Activated T-helper 1 cell treated with anti-CD3 and anti-CD28 coated beads, Interleukin-12 subunit alpha, Interleukin-12 subunit beta, Interleukin-2, Interleukin-4 antibody, amounts not matched to agents 30 ng/mL and 10 ng/mL and 1 ng/mL, durations not matched to agents 14 hours and 24 hours and 36 hours (primary cell): ENCODE data around the gene MYH3. TPM values are rescaled to one million over a fixed set of nuclear protein-coding genes. Genes with fewer than 3 reads are reported as not detected.
"Not testable (repeated sequence)": the region's sequence is repeated elsewhere in the genome, so short reads cannot be mapped to it uniquely, and the experiment has no call there.

Experiments used
- DNase-seq: peaks from one replicate; pipeline ENCODE4 v3.0.0; 2021; ENCODE audit warnings: low spot score
- H3K27ac Mint-ChIP-seq: one replicate; pipeline ENCODE4 v1.8.0; 2021; ENCODE audit warnings: mild to moderate bottlenecking, mixed read lengths
- H3K27me3 Mint-ChIP-seq: one replicate; pipeline ENCODE4 v1.8.0; 2022; ENCODE audit warnings: mild to moderate bottlenecking, moderate library complexity, mixed read lengths; ENCODE audit not compliant: insufficient read depth
- H3K36me3 Mint-ChIP-seq: one replicate; pipeline ENCODE4 v1.8.0; 2021; ENCODE audit warnings: low read depth, mixed read lengths
- H3K4me1 Mint-ChIP-seq: one replicate; pipeline ENCODE4 v1.8.0; 2021; ENCODE audit warnings: low read depth, mixed read lengths
- H3K4me3 Mint-ChIP-seq: one replicate; pipeline ENCODE4 v1.8.0; 2021; ENCODE audit warnings: mild to moderate bottlenecking, moderate library complexity, mixed read lengths
- H3K9me3 Mint-ChIP-seq: one replicate; pipeline ENCODE4 v1.8.0; 2021; ENCODE audit warnings: mixed read lengths
- intact Hi-C: fragments of 100-400 bp; cut with micrococcal nuclease; formaldehyde crosslinking; loops from one replicate; pipeline ENCODE4 v1.15.1; 2024
- total RNA-seq: library from RNA; stranded (reverse); gene quantifications from 2 replicates; pipeline ENCODE4 v1.2.3, GENCODE V29; 2022

Gene MYH3
- 6.5 and 7.3 TPM in 2 replicates for total RNA-seq

DNA sequence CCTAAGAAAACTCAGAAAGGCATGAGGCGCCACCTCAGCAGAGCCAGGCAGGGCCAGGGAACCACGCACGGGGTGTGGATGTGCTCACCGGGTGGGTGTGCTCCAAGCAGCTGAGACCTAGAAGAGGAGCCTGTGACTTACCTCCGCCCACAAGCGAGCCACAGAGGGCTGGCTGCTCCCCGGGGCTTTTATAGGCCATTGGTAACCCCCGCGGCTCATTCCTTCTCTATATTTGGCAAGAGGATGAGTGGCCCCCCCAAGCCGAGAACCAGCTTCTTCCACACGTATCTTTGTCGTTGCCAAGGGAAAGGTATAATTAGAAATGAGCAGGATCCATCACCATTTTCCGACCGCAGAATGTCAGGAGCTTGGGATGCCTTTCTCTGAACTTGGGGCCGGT, at the start of gene MYH3:
TSS of gene MYH3 (minus strand) at position 162 of the 400 bp plus-strand sequence. CDS start 2,245 bp downstream, outside the sequence.
- Mint-ChIP-seq H3K27me3 (no peaks in the 10 kb centered on the region), H3K27ac (no peak within 1 kb of the TSS), H3K4me3 (no peak within 1 kb of the TSS), H3K9me3 (no peaks in the 10 kb centered on the region), H3K36me3 (no peaks in the 10 kb centered on the region), H3K4me1 (peaks cover 5% of the 10 kb centered on the region)
- no peak for DNase-seq
- intact Hi-C loops: no loop called here

DNA sequence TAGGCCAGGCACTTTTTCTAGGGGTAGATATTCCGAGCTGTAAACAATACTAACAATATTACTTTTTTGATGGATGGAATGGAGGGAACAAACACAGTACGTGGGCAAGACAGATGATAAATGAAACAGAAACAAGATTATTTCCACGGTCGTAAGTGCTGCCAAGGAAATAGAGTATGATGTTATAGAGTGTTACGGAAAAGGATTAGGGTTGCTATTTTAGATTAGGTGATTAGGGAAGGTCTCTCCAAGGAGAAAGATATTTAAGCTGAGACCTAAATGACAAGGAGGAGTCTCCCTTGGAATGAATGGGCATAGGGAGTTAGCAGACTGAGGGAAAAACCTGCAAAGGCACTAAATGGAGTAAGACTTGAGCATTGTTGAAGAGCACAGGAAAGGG, 48.6 kb upstream of the MYH3 start:
- intact Hi-C loops: no loop called here
- Mint-ChIP-seq H3K4me1 (peaks cover 45% of the 10 kb centered on the region), H3K9me3 (no peaks in the 10 kb centered on the region), H3K4me3 (no peak overlapping the region), H3K36me3 (peaks cover 48% of the 10 kb centered on the region), H3K27ac (no peak overlapping the region), H3K27me3 (no peaks in the 10 kb centered on the region)
- DNase-seq: no peak

DNA sequence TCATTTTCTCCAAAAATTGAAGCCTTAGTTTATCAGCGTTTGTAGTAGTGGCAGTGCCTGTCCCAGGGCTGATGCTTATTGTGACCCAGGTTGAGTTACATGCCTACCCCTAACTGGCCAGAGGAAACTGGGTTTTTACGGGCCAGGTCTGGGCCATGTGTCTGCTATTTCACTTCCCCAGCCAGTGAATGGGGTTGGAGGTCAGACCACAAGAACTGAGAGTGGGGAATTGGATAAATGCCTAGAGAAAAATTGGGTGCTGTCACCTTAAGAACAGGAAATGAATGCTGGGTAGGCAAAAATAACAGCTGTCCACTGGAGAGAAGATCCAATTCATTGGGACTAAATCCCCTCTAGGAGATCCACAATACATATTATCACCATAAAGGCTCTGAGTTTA, 45.5 kb upstream of the MYH3 start:
- H3K4me1 Mint-ChIP-seq: peaks cover 58% of the 10 kb centered on the region

DNA sequence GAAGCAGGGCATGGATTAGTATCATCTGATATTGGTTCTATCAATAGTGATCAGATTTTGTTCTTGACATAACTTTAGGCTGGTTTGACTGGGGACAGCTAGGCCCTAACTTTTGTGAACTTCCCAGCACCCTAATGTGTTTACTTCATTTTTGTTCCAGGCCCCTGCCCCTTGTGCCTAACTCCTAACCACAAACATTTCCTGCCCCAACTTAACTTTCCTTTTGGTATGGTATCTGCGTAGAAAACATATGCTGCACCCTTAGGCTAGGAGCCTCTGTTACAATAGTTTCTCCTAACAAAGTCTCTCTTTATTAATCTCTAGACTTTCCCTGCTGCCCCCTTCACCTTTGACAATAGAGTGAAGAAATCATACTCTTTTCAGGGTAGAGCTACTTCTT, 42.7 kb upstream of the MYH3 start:
- Mint-ChIP-seq H3K4me1 (peaks cover 60% of the 10 kb centered on the region), H3K27me3 (no peaks in the 10 kb centered on the region), H3K9me3 (no peaks in the 10 kb centered on the region), H3K4me3 (peak overlapping the region; percentile 79), H3K36me3 (peaks cover 20% of the 10 kb centered on the region), H3K27ac (peak overlapping the region; percentile 89)
- intact Hi-C loops: loop anchor here (5.0 kb wide), 2 partner anchors 147 to 1297 kb away; partner anchors contain the start of gene ZNF18
- DNase-seq: peak; percentile 20

More for the DNA sequence above, 45.5 kb upstream of the MYH3 start:
- no peaks in the 10 kb centered on the region for H3K9me3 Mint-ChIP-seq
- H3K36me3 Mint-ChIP-seq: peaks cover 32% of the 10 kb centered on the region
- peak overlapping the region; percentile 21 for H3K27ac Mint-ChIP-seq
- intact Hi-C loops: no loop called here
- DNase-seq: no peak
- no peaks in the 10 kb centered on the region for H3K27me3 Mint-ChIP-seq
- peak overlapping the region; percentile 9 for H3K4me3 Mint-ChIP-seq

DNA sequence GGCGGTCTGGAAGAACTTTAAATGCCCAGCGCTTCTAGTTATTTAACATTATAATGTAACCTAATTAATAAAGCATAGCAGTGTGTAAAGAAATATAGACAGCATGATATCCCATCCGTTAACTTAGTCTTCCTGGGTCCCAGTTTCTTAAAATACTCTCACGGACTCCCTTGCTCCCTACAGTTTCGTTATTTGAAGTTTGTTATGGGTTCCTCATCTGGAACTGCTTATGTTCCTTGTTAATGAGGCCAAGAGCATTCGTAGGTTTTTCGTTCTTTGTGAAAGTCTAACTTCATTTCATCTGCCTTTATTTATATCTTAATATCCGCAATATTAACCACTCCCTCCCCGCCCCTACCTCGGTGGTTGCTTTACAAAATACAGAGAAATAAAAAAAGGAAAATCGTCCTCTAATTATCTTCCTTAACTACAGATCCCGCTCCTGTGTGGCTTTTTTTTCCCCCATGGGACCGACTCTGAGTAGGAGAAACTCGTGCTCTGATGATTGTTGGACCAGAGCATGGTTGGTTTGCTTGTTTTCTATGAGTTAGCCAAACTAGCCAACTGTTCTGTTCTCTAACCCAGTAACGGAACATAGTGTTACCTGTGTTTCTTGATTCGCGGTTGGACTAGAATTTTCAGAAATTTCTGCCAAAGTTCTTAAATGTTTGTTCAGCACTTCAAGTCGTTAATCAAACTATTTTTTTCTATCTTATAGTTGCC, 41.1 kb upstream of the MYH3 start:
- DNase-seq: no peak
- H3K4me1 Mint-ChIP-seq: peaks cover 67% of the 10 kb centered on the region
- intact Hi-C loops: loop anchor here (5.0 kb wide), 2 partner anchors 149 to 1299 kb away; partner anchors contain the start of gene ZNF18

DNA sequence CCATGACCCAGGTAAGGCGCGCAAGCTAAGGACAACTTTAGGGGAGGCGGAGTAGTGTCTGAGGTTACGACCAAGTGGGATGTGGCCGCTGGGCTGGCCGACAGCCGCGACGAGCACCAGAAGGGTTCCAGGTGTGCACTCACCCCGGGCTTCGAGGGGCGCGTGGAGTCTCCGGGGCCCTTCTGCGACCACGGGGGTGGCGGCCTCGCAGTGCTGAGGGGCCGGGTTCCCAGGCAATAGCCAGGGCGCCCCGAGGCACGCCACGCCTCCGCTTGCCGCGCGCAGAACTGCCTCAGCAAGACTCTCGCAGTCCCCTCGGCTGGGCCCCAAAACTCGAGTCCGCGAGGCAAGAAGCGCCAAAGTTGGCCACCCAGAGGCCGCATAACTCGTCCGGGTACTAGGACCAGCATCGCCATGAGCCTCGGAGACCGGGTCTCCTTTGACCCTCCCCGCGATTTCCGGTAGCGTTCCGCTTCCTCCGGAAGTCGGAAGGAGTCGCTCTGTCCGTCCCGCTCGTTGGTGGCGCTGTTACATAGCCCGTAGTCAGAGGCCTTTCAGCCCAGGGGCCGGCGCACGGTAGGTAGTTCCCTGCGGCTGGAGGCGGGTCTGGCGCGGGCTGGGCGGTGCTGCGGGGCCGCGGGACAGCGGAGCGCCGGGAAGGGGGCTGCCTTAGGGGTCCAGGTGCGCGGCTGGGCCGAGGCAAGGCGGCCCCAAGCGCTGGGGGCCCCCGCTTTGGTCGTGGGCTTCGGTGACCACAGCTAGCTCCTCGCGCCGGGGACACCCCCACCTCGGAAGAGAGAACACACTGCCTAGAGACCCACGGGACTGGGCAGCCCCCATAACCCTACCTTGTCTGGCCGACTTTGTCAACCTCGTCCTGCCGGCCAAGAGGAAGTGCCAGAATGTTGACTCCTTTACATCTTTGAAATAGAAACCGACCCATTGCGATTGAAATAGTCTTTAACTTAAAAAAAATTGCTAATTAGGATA, 40.3 kb upstream of the MYH3 start, which contains the start of the genes ADPRM and SCO1:
TSS of gene ADPRM (plus strand) at position 503 of the 990 bp plus-strand sequence. CDS start 7,333 bp downstream, outside the sequence.
TSS of gene SCO1 (minus strand) at position 442 of the 990 bp plus-strand sequence. CDS start at position 416, 26 bp downstream.
- intact Hi-C loops: loop anchor here (1.0 to 5.0 kb wide), 4 partner anchors 32 to 1300 kb away; partner anchors contain the start of gene ZNF18
- Mint-ChIP-seq H3K4me1 (peaks cover 68% of the 10 kb centered on the region), H3K9me3 (no peaks in the 10 kb centered on the region), H3K27me3 (no peaks in the 10 kb centered on the region), H3K4me3 (peak within 1 kb of the TSS; percentile 96), H3K27ac (peak within 1 kb of the TSS; percentile 96), H3K36me3 (peaks cover 28% of the 10 kb centered on the region)
- DNase-seq: peak; percentile 92

More for the DNA sequence above, 41.1 kb upstream of the MYH3 start:
- Mint-ChIP-seq H3K27me3 (no peaks in the 10 kb centered on the region), H3K36me3 (peaks cover 25% of the 10 kb centered on the region), H3K9me3 (no peaks in the 10 kb centered on the region), H3K27ac (peak overlapping the region; percentile 95), H3K4me3 (peak overlapping the region; percentile 96)

DNA sequence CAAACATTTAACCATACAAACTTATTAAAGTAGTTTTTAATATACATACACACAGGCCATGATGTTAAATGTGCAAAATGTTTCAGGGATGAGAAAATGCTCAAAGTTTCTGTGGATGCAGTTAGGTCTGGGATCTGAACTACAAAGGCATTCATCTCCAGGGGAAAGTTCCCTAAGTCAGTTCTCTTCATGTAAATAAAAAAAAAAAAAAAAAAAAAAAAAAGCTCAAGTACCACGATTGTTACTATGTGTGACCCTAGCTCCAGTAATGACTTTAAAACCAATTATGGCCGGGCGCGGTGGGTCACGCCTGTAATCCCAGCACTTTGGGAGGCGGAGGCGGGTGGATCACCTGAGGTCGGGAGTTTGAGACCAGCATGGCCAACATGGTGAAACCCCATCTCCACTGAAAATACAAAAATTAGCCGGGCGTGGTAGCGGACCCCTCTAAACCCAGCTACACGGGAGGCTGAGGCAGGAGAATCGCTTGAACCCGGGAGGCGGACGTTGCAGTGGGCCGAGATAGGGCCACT, 38.8 kb upstream of the MYH3 start:
- Mint-ChIP-seq H3K27ac (peak overlapping the region; percentile 96), H3K4me3 (peak overlapping the region; percentile 96), H3K4me1 (peaks cover 67% of the 10 kb centered on the region), H3K36me3 (peaks cover 34% of the 10 kb centered on the region)
- DNase-seq, H3K27me3 Mint-ChIP-seq, H3K9me3 Mint-ChIP-seq: not testable (repeated sequence)
- intact Hi-C loops: loop anchor here (2.0 to 5.0 kb wide), 3 partner anchors 49 to 1301 kb away; partner anchors contain the start of gene ZNF18

DNA sequence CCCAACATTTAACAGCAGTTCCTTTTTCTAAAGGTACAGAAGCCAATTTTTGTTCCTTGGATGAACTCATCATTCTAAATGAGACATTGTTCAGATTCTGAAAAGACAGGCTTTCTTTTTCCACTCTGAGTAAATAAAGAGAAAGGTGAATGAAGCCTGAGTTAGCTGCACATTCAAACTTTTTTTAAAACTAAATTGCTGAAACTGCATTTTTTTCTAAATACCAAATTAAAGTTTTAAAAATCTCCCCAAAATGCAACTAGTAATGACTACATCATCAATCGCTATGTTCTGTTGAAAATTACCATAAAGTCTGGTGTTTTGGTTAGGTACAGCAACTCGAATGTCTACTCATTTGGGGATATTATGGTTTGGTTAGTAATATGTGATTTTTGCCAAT, 30.4 kb upstream of the MYH3 start:
- Mint-ChIP-seq H3K4me3 (no peak overlapping the region), H3K4me1 (peaks cover 34% of the 10 kb centered on the region), H3K27me3 (no peaks in the 10 kb centered on the region), H3K27ac (no peak overlapping the region), H3K36me3 (peaks cover 62% of the 10 kb centered on the region), H3K9me3 (no peaks in the 10 kb centered on the region)
- intact Hi-C loops: no loop called here
- no peak for DNase-seq

DNA sequence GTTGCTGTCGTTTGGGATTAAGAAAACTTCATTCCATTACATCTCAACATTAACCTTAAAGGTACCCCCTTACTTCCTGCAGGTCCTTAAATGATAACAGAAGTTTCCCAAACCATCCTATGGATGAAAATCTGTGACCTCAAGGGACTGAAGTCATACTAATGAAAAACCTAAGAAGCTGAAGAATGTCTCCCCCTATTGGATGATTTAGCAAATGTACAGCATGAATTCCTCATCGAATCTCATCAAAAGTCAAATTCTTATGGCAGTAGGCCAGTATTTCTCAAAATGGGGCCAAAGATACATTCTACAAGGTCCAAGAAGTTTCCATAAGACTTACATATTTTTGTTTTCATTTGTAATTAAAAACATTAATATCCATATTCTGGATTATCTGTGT, 26.7 kb upstream of the MYH3 start:
- Mint-ChIP-seq H3K4me3 (no peak overlapping the region), H3K27me3 (no peaks in the 10 kb centered on the region)
- intact Hi-C loops: loop anchor here (1.0 kb wide), 1 partner anchor 38 kb away; no protein-coding TSS in a partner anchor

DNA sequence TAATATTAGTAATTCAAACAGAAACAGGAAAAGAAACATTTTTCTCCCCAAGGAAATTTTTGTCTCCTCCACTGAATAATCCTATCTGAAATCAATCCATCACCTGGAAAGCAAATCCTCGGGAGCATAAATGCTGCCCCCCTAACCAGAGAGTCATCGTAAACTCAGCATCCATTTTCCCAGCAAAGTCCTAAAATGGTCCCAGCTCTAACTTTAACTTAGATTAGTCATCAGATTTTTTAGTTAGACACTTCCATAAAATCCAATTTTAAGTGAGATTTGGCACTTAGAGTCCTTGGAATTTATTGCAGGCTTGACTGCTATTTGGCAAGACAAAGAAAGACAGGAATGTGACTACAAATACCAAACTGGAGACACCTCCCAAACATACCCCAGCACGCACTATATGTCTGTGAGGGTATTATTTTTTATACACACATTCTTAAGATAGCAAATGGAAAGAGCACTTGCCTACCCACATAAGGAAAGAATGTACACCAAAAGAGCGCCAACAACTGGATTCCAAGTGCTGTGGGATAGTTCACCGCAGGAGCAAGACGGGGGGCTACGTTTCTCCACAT, 24.8 kb upstream of the MYH3 start:
- Mint-ChIP-seq H3K27me3 (no peaks in the 10 kb centered on the region), H3K9me3 (no peaks in the 10 kb centered on the region), H3K4me3 (no peak overlapping the region), H3K27ac (no peak overlapping the region), H3K4me1 (no peaks in the 10 kb centered on the region), H3K36me3 (peaks cover 56% of the 10 kb centered on the region)
- intact Hi-C loops: no loop called here
- DNase-seq: no peak

More for the DNA sequence above, 26.7 kb upstream of the MYH3 start:
- H3K27ac Mint-ChIP-seq: no peak overlapping the region
- H3K4me1 Mint-ChIP-seq: peaks cover 7% of the 10 kb centered on the region
- DNase-seq: no peak
- no peaks in the 10 kb centered on the region for H3K9me3 Mint-ChIP-seq
- peaks cover 59% of the 10 kb centered on the region for H3K36me3 Mint-ChIP-seq

DNA sequence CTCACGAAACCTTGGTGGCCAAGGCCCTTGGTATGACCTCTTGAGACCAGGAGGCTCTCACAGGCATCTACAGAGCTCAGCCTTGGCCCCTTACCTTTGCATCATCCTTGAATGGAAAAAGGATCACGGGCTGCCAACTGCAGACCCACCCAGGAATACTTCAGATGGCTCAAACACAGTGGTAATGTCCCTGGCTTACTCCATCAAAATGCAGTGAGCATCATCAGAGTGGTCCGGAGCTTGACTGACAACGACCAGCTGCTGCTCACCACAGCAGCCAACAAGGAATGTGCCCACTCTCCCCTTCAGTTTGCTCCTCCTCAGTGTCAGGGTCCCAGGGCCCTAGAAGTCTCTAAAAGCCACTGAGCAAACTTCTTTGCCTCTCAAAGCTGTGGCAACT, 17.6 kb upstream of the MYH3 start:
- no peak for DNase-seq
- Mint-ChIP-seq H3K27ac (no peak overlapping the region), H3K4me3 (no peak overlapping the region), H3K4me1 (no peaks in the 10 kb centered on the region), H3K9me3 (no peaks in the 10 kb centered on the region), H3K36me3 (peaks cover 17% of the 10 kb centered on the region), H3K27me3 (no peaks in the 10 kb centered on the region)
- intact Hi-C loops: no loop called here

DNA sequence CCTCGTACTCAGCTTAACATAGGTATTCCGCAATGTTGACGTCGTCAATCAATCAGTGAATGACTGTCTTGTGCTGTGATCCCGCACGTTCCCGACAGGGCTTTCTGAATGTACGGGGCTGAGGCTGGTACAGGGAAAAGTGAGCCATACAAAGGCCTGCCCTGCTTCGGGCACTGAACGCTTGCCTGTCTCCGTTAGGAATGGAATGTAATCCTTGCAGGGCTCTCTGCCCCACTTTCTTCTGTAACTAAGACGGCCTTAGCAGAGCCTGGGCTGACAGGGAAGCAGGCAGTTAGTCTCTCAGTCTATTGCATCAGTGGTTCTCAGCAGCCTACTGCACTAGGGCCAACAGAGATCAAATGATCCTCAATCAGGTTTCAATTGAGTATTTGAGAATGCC, 16.2 kb upstream of the MYH3 start:
- H3K36me3 Mint-ChIP-seq: peaks cover 10% of the 10 kb centered on the region
- intact Hi-C loops: no loop called here
- no peaks in the 10 kb centered on the region for H3K27me3 Mint-ChIP-seq
- no peak for DNase-seq
- H3K4me1 Mint-ChIP-seq: no peaks in the 10 kb centered on the region
- no peaks in the 10 kb centered on the region for H3K9me3 Mint-ChIP-seq
- no peak overlapping the region for H3K27ac Mint-ChIP-seq
- H3K4me3 Mint-ChIP-seq: no peak overlapping the region
